Measurements from ENCODE around the gene HIGD1B.
"Not testable (repeated sequence)": the region's sequence is repeated elsewhere in the genome, so short reads cannot be mapped to it uniquely, and the experiment has no call there.

Gene HIGD1B

DNA sequence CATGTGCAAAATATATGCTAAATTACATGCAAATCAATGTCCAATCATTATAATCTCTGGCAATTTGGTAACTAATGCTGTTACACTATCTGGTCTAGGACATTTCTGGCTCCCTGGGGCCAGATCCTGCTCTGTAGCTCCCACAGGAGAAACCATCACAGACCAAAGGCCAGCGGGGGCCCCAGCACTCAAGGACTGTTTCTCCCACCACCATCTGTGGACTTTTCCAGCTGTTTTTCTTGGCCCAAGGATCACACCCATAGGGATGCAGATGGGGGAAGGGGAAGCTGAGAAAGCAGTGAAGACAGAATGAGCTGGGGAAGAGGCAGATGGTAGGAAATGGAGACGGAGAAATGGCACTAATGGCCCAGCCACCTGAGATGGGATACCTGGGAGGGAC, at the start of gene HIGD1B:
TSS of gene HIGD1B (plus strand) at position 298 of the 400 bp plus-strand sequence. CDS start 270 bp downstream, outside the sequence.
- DNase-seq = no peak

DNA sequence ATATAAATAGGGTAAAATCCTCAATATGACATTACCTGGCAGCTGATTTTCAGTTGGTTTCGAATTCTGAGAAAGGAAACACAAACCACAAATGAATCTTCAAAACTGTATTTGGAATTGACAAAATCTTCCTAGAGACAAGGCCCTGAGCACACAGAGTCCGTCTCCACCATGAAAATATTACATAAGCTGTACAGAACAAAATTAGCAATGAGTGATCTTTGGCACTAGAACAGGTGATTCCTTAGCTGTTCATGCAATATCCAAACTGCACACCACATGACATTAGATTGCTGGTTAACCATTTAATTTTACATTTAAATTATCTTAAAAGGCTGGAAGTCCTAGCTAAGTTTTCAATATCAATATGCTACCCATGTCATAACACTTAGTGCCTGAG, 49.3 kb upstream of the HIGD1B start:
- no peak for DNase-seq

DNA sequence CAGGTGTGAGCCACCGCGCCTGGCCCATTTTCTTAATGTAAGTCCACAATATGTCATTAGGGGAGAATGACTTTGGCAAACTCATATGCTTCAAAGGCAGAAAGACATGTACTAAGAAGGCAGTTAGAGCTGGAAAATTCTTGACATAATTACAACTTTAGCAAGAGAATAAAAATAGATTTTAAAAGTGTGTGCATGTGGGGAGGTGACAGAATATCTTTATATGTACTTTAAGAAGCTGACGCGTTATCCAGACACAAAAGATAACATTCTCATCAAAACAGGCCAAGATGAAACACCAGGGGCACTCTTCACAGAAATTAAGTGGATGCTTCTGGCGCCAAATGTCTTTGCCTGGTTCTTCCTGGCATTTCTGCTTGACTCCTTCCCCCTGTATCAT, 45.8 kb upstream of the HIGD1B start:
- no peak for DNase-seq

DNA sequence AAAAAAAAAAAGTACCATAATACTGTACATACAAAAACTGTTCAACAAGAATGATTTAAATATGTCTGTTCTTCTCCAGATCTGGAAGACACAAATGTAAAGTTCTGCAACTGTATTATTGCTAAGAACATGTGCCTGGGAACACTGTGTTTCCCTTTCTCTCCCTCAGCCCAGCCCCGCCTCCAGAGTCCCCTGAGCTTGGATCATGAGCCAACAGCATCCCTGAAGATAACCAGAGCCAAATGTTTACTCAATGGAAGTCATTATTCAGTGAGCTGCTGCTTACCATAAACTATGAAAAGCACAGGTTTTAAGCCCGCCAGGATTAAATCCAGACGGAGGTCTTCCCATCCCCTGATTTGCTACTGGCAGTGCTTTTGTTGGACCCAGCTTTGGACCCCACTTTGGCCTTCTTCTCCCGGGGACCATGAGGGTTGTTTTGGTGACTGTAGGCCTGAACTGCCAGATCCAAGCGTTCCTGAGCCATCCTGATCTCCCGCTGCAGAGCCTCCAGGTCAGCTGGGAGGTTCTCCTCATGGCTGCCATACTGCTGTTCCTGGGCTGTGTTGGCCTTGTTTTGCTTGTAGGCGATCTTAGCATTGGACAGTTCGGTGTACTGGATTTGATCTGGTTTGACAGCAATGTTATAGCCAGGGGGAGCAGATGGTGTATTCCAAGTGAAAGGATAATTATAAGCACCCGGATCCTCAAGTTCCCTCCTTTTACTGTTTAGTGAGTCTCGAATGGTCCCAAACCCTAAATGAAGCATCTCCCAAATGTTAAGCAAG, 43.2 kb upstream of the HIGD1B start:
- no peak for DNase-seq

DNA sequence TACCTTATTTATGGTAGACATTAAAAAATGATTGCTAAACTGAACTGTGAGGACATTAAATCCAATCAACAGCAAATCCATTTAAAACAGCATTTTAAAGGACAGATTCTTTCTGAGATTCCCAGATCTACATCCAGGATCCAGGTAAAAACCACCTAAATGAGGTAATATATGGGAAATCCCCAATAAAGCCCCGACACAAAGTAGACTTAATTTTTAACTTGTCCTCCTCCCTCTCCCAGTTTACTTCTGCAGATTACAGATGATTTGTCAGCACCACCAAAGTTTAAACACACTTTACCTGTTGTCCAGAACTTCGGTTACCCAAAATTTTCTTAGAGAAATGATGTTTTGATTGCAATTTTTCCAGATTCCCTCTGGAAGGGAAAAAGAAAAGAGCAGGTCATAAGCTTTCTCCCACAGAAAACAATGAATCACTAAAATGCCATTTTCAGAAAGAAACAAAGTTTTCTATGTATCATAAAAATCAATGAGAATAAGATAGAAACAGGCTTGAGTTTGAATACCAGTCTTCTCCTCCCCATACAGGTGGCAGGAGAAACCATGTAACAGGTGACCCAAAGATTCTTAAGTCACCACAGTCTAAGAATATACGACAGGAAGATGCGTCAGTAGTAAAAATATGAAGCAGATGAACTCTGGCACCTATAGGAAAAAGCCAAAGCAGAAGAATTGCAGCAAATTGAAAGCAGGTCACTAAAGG, 40.4 kb upstream of the HIGD1B start:
- DNase-seq = no peak

DNA sequence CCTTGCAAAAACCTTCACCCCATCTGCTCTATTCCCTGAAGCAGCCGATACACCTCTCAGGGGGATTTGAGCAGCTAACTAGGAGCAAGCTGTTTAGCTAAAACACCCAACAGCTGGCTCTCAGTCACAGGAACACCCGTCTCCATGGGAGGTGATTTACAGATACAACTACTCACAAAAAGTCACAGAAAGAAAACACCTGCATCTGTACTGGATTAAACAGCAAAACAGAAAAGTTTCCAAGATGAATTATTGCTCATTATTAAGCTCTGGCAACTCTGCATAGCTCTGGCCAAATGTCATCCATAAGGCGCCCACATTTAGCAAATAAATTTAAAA, 39.9 kb upstream of the HIGD1B start:
- DNase-seq = no peak

DNA sequence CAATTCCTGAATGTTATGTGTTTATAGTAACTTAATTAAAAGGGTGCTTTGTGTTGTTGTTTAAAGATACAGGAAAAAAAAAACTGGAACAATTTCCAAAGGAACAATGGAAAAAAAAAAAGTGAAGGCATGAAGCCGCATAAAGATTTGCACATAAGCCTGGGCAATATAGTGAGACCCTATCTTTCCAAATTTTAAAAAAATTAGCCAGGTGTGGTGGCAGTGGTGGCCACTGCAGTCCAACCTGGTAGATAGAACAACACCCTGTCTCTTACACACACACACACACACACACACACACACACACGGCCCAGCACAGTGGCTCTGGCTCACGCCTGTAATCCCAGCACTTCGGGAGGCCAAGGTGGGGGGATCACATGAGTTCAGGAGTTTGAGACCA, 39.5 kb upstream of the HIGD1B start:
- DNase-seq = no peak

DNA sequence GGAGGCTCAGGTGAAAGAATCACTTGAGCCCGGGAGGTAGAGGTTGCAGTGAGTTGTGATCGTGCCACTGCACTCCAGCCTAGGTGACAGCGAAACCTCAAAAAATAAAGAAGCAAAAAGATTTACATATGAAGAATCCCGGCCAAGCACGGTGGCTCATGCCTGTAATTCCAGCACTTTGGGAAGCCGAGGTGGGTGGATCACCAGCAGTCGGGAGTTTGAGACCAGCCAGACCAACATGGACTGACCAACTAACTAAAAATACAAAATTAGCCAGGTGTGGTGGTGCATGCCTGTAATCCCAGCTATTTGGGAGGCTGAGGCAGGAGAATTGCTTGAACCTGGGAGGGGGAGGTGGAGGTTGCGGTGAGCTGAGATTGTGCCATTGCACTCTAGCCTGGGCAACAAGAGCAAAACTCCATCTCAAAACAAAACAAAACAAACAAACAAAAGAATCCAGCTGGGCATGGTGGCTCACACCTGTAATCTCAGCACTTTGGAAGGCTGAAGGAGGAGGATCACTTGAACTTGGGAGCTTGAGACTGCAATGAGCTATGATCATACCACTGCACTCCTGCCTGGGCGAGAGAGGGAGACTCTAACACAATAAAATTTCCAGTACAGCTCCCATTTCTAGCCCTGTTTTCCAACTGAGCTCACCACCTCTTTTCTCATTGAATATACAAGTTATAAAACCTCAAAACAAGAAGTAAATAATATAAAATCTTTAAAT, 38.9 kb upstream of the HIGD1B start:
- DNase-seq = not testable (repeated sequence)

DNA sequence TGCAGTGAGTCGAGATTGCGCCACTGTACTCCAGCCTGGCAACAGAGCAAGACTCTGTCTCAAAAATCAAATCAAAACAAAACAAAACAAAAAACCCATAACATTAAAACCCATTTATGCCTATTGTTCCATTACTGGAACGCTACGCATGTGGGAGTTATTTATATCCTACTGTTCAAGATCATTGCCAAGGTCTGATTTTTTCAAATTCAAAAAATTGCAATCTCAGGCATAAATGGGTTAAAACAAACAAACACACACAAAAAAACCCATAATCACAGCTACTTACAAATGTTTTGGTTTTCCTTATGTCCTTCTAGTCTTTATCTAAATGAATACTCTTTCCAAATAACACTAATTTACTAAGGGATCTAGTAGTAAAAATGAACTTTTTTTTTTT, 35.4 kb upstream of the HIGD1B start:
- DNase-seq = no peak

DNA sequence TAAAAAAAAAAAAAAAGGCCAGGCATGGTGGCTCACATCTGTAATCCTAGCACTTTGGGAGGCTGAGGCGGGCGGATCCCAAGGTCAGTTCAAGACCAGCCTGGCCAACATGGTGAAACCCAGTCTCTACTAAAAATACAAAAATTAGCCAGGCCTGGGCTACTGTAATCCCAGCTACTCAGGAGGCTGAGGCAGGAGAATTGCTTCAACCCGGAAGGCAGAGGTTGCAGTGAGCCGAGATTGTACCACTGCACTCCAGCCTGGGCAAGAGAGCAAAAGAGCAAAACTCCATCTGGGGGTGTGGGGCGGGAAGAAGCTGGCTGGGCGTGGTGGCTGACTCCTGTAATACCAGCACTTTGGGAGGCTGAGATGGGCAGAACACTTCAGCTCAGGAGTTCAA, 29.2 kb upstream of the HIGD1B start:
- DNase-seq = not testable (repeated sequence)

DNA sequence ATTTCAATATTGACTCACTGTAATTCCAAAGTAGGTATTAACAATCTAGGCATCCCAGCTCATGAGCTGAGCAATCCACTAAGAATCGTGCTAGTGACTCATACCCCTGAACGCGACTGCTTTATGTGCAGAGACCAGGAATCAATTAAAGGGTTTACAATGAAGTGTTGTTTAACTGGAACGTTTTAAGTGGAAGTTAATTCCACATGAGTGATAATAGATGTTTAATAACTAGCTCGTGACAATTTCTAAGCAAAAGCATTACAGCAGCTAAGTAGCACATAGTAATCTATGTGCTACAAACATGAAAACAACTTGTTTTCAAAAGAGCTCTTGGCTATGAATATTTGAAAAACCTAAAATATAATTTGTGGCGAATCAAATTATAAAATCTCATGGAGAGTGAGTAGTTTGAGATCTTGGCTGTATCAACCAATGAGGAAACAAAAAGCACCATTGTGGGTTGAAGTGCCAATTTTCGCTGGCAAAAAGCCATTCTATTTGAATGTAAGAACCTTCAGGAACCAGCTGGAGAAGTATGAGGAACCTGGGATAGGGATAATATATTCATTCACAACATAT, 27.0 kb upstream of the HIGD1B start:
- peak; percentile 15 to 27 for DNase-seq

DNA sequence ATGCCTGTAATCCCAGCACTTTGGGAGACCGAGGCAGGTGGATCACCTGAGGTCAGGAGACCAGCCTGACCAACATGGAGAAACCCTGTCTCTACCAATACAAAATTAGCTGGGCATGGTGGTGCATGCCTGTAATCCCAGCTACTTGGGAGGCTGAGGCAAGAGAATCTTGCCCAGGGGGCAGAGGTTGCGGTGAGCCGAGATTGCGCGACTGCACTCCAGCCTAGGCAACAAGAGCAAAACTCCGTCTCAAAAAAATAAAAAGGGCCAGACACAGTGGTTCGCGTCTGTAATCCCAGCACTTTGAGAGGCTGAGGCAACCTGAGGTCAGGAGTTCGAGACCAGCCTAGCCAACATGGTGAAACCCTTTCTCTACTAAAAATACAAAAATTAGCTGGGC, 22.4 kb upstream of the HIGD1B start:
- DNase-seq = not testable (repeated sequence)

DNA sequence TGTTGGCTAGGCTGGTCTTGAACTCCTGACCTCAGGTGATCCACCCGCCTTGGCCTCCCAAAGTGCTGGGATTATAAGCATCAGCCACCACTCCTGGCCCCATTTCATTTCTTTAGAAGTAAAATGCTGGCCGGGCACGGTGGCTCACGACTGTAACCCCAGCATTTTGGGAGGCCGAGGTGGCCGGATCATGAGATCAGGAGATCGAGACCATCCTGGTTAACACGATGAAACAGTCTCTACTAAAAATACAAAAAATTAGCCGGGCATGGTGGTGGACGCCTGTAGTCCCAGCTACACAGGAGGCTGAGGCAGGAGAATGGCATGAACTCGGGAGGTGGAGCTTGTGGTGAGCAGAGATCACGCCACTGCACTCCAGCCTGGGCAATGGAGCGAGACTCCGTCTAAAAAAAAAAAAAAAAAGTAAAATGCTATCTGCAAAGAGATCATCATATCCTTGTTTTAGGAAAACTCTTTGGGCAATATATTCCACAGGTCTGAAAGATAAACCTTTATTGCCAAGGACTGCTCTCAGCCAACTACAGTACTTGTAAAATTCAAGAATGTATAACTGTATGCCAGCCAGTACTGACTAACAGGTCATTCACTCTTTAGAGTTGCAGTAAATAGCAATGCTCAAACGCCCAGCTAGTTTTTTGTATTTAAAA, 21.4 kb upstream of the HIGD1B start:
- no peak for DNase-seq

DNA sequence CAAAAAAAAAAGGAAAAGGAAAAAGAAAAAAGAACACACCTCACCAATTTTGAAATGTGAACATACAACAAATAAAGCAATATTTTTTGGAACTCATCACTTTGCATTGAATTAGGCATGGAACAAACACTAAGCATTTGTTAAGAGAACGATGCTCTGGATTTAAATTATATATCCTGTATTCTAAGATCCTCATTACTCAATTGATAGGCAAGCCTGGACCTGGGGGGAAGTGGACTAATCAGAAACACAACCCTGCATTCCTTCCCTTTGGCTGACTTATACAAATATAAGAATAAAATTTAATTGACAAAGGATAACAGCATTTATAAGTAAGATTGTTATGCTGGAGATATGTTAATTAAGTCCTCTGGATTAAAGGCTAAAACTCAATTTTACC, 19.8 kb upstream of the HIGD1B start:
- no peak for DNase-seq

DNA sequence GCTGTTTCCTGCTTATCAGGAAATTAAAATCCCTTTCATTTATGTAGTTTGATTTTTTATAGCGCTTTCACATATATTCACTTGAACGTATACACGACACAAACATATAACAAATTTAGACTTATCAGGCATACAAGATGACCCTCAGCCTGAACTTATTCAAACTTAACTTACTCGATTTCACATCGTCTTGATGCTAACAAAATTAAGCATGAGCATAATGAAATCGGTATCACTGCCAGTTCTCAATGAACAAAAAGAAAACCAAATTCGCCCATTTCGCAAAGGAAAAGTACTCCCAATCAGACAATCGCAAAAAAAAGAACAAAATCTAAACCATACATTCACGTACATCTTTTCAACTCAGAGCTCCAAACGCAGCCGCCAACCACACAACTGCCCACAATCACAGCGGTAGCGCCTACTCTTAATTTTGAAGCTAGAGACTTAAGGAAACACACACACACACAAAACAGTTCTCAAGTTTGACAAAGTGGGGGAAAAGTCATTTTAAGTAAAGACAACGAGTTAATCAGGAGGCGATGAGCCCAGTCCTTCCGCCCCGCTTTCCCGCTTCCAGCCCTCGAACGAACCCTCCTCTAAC, 18.7 kb upstream of the HIGD1B start:
- no peak for DNase-seq

DNA sequence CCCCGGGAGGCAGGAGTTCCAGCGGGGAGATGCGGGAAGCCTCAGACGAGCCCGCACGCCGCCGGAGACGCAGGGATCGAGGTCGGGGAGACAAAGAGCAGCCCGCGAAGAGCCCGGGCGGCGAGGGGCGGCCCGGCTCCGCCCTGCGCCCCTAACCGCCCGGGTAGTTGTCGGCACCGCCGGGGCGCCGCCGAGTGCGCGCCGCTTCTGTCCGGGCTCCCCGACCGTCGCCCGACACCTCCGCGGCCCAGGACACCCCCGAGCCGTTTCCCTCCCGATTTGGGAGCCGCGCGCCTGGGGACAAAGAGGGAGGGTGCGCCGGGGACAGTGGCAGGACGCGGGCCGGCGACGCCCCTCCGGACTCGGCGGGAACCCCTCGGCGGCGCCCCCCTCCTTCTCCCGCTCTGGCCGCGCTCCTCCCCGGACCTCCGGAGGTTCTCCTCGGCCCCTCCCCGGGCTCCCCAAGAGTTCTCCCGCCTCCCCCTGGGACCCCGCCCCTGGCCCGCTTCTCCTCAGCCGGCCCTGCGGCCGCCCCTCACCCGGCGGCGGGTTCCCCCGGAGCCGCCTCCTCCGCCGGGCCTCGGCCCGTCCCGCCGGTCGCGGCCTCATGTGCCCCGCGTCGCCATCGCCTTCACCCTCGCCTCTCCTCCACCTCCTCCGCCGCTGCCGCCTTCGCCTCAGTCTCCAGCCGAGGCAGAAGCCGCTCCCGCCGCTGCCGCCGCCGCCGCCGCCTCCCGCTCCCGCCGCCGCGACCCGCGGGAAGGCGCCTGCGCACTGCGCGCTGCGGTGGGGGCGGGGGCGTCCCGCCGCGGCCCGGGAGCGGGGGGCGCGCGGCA, 17.9 kb upstream of the HIGD1B start, which contains the start of gene GJC1:
TSS of gene GJC1 (minus strand) at position 765 of the 836 bp plus-strand sequence. CDS start 24,470 bp downstream, outside the sequence.
- DNase-seq = peak; percentile 17 to 36

DNA sequence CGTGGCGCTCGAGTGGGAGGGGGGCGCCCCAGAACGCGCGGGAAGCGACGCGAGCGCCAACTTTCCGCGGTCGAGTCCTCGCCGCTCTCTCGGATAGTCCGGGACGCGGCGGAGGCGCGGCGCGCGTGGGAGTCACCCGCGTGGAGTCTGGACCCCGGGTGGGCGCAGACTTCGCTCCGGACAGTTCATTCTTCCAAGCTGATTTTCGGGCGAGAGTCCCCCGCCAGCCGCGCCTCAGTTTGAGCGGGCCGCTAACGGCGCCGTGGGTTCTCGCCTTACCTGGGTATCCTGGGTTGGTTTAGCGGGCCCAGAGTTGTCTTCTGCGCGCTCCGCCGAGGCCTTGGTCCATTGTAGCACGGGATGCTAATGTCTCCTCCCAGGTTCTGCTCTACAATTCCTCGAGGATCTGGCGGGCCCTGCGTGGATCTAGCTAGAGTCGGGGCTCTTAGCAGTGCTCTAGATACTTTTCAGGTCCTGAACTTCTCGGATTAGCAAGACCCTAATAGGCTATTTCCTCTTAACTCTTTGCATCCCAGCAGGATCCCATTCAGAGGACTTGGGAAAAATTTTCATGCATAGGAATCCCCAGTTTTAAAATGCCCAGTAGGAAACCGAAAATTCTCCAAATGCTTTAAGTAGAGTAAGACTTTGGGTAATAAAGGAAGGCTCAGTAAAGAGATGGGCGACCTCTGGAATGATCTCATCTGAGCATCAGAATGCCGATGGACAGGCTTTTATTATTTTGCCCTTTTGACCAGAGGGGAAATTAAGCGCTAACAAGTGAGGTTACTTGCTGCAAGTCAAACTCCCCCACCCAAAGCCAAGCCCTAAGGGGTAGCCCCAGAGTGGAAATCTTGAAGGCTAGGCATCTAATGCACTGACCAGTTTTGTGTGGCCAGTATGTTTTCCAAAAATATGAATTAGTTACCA, 17.1 kb upstream of the HIGD1B start:
- peak; percentile 5 to 12 for DNase-seq

DNA sequence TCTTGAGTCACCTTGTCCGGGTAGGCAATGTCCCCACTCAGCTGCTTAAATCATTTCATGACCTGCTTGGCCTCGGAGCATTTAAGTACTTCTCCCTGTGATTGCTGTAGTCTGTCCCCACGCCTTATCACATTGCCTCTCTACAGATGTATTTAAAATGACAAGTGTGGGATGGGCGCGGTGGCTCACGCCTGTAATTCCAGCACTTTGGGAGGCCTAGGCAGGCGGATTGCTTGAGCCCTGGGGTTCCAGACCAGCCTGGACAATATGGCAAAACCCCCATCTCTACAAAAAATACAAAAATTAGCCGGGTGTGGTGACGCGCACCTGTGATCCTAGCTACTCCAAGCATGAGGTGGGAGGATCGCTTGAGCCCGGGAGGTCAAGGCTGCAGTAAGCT, 16.3 kb upstream of the HIGD1B start:
- no peak for DNase-seq

DNA sequence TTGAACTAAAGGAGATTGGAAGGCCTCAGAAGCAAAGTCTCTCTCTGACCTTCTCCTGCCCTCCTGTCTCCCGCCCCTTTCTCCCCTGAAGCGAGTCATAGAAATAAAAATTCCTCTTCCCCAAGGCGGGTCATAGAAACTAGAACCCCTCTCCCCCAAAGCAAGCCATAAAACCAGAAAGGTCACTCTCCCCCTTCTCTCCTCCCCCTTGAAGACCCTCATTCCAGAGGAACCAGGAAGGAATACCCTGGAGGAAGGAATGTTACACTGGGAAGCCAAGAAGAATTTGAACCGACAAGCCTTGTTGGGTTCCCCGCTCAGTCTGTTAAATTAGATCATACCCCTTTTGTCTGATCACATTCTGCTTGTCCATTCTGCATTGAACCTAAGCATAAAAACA, 14.9 kb upstream of the HIGD1B start:
- no peak for DNase-seq

DNA sequence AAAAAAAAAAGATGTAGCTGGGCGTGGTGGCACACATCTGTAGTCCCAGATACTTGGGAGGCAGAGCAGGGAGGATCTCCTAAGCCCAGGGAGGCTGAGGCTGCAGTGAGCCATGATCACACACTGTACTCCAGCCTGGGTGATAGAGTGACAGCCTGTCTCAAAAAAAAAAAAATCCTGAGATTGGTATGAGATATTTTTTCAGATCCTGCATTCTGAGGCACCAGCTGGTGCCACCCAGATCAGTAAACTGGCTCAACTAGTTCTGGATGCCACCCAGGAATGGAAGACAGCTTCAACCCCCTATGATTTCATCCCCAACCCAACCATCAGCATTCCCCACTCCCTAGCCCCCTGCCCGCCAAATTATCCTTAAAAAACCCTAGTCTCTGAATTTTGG, 10.5 kb upstream of the HIGD1B start:
- DNase-seq = no peak
